GM23338 (cell line): ENCODE measurements around the gene RHBDF2. TPM values are rescaled to one million over a fixed set of nuclear protein-coding genes. Genes with fewer than 3 reads are reported as not detected.

Experiments used
- ATAC-seq: fragments of 200-7000 bp; cut with Tn5 transposase; 3 replicates; pipeline ENCODE4 v1.9.1; 2020
- DNase-seq: peaks from one replicate; pipeline ENCODE4 v3.0.0-alpha.2; 2015; ENCODE audit warnings: low spot score
- H2AFZ ChIP-seq: fragments of 200-600 bp; sonication (generic); 2 replicates; pipeline ENCODE4 v1.8.0; 2016; ENCODE audit warnings: antibody characterized with exemption, mild to moderate bottlenecking, moderate library complexity
- H3F3A ChIP-seq: fragments of 200-600 bp; sonication (generic); replicated peaks from 2 replicates; pipeline ENCODE4 v1.8.0; 2017; ENCODE audit warnings: antibody characterized with exemption, mixed run types, low read depth
- H3K27ac ChIP-seq: fragments of 200-600 bp; sonication (generic); 2 replicates; pipeline ENCODE4 v1.6.1; 2016; ENCODE audit warnings: low read depth
- H3K27me3 ChIP-seq: fragments of 200-600 bp; sonication (generic); 2 replicates; pipeline ENCODE4 v1.8.0; 2016; ENCODE audit warnings: mild to moderate bottlenecking, mixed run types, moderate library complexity; ENCODE audit not compliant: insufficient read depth
- H3K36me3 ChIP-seq: fragments of 200-600 bp; sonication (generic); 2 replicates; pipeline ENCODE4 v1.8.0; 2016; ENCODE audit warnings: mild to moderate bottlenecking; ENCODE audit not compliant: insufficient read depth
- H3K4me1 ChIP-seq: fragments of 200-600 bp; sonication (generic); 2 replicates; pipeline ENCODE4 v1.8.0; 2016; ENCODE audit warnings: mild to moderate bottlenecking, moderate library complexity; ENCODE audit not compliant: insufficient read depth
- H3K4me2 ChIP-seq: fragments of 200-600 bp; sonication (generic); 2 replicates; pipeline ENCODE4 v1.7.1; 2017; ENCODE audit warnings: mixed run types
- H3K4me3 ChIP-seq: fragments of 200-600 bp; sonication (generic); 2 replicates; pipeline ENCODE4 v1.6.1; 2016; ENCODE audit warnings: mixed run types
- H3K79me2 ChIP-seq: fragments of 200-600 bp; sonication (generic); replicated peaks from 2 replicates; pipeline ENCODE4 v1.8.0; 2017; ENCODE audit warnings: mild to moderate bottlenecking; ENCODE audit not compliant: insufficient read depth
- H3K9me2 ChIP-seq: fragments of 200-600 bp; sonication (generic); 2 replicates; pipeline ENCODE4 v1.8.0; 2017; ENCODE audit not compliant: insufficient read depth
- H4K20me1 ChIP-seq: fragments of 200-600 bp; sonication (generic); replicated peaks from 2 replicates; pipeline ENCODE4 v1.8.0; 2017; ENCODE audit warnings: mild to moderate bottlenecking; ENCODE audit not compliant: insufficient read depth
- H3K27ac Mint-ChIP-seq: 2 replicates; pipeline ENCODE4 v1.8.0; 2020; ENCODE audit warnings: inconsistent platforms, mild to moderate bottlenecking, moderate library complexity, mixed read lengths
- H3K27me3 Mint-ChIP-seq: 3 replicates; pipeline ENCODE4 v1.8.0; 2022; ENCODE audit warnings: low read depth, mild to moderate bottlenecking, moderate library complexity, mixed read lengths, inconsistent platforms; ENCODE audit not compliant: insufficient read depth, poor library complexity
- H3K36me3 Mint-ChIP-seq: 3 replicates; pipeline ENCODE4 v1.8.0; 2021; ENCODE audit warnings: low read depth, mild to moderate bottlenecking, inconsistent platforms, moderate library complexity, mixed read lengths
- H3K4me1 Mint-ChIP-seq: 3 replicates; pipeline ENCODE4 v1.8.0; 2020; ENCODE audit warnings: mild to moderate bottlenecking, inconsistent platforms, mixed read lengths
- H3K4me3 Mint-ChIP-seq: 3 replicates; pipeline ENCODE4 v1.8.0; 2021; ENCODE audit warnings: moderate library complexity, mild to moderate bottlenecking, inconsistent platforms, mixed read lengths
- H3K9me3 Mint-ChIP-seq: 3 replicates; pipeline ENCODE4 v1.8.0; 2020; ENCODE audit warnings: moderate library complexity, mild to moderate bottlenecking, inconsistent platforms, mixed read lengths
- CREB1 ChIP-seq: fragments of 250-450 bp; sonication (Bioruptor Pico); IDR thresholded peaks from 2 replicates; pipeline ENCODE4 v1.5.0; 2020; ENCODE audit warnings: low read depth, mild to moderate bottlenecking, moderate library complexity
- CTCF ChIP-seq, 2 experiments: fragments of 200-600 bp in 1 of 2; sonication (generic) in 1 of 2; conservative IDR thresholded peaks; 2 replicates each; pipeline versions ENCODE4 v1.5.1 to v1.6.1; 2016 to 2017; ENCODE audit warnings: antibody characterized with exemption in 2 of 2, low read depth in 2 of 2, mild to moderate bottlenecking in 2 of 2, moderate library complexity in 1 of 2
- ETS1 ChIP-seq: IDR thresholded peaks from 2 replicates; pipeline ENCODE4 v1.6.1; 2016; ENCODE audit warnings: antibody characterized with exemption
- EZH2 ChIP-seq: fragments of 200-600 bp; sonication (generic); IDR thresholded peaks from one replicate; pipeline ENCODE4 v1.8.0; 2017; ENCODE audit warnings: antibody characterized with exemption, mild to moderate bottlenecking, low read depth; ENCODE audit not compliant: unreplicated experiment
- EZH2phosphoT487 ChIP-seq: fragments of 200-600 bp; sonication (generic); IDR thresholded peaks from one replicate; pipeline ENCODE4 v1.8.1; 2018; ENCODE audit warnings: antibody characterized with exemption; ENCODE audit not compliant: unreplicated experiment
- JUNB ChIP-seq: IDR thresholded peaks from one replicate; pipeline ENCODE4 v1.6.1; 2016; ENCODE audit warnings: antibody characterized with exemption; ENCODE audit not compliant: unreplicated experiment
- NANOG ChIP-seq: IDR thresholded peaks from 2 replicates; pipeline ENCODE4 v1.6.1; 2016; ENCODE audit warnings: antibody characterized with exemption, borderline replicate concordance
- POLR2AphosphoS5 ChIP-seq: IDR thresholded peaks from 2 replicates; pipeline ENCODE4 v1.6.1; 2016; ENCODE audit warnings: antibody characterized with exemption, low read depth
- STAT1 ChIP-seq: IDR thresholded peaks from one replicate; pipeline ENCODE4 v1.6.1; 2016; ENCODE audit warnings: antibody characterized with exemption; ENCODE audit not compliant: unreplicated experiment
- ZNF114 ChIP-seq: fragments of 250-450 bp; sonication (Bioruptor Pico); IDR thresholded peaks from 2 replicates; pipeline ENCODE4 v1.5.0; 2020; ENCODE audit warnings: mild to moderate bottlenecking, moderate library complexity
- ZNF331 ChIP-seq: fragments of 250-450 bp; sonication (Bioruptor Pico); IDR thresholded peaks from 2 replicates; pipeline ENCODE4 v1.5.0; 2020; ENCODE audit warnings: low read depth, mild to moderate bottlenecking, moderate library complexity
- ZNF462 ChIP-seq: fragments of 250-450 bp; sonication (Bioruptor Pico); IDR thresholded peaks from 2 replicates; pipeline ENCODE4 v1.5.0; 2020; ENCODE audit warnings: mild to moderate bottlenecking, moderate library complexity
- polyA plus RNA-seq: library from polyadenylated mRNA; unstranded; fragments of >200 nt; fragmentation: Nextera tagmentation; extraction: Ambion mirVana; gene quantifications from 2 replicates; pipeline ENCODE4 v1.2.1, GENCODE V29; 2016
- total RNA-seq: library from RNA; depleted of rRNA; stranded (reverse); fragments of >200 nt; shearing (Covaris generic); gene quantifications from 2 replicates; pipeline ENCODE4 v1.2.3, GENCODE V29; 2014
- TF ChIP-seq, protein P1 (sequence below): IDR thresholded peaks from one replicate; pipeline ENCODE4 v1.6.1; 2018; ENCODE audit warnings: antibody characterized with exemption; ENCODE audit not compliant: unreplicated experiment

The RHBDF2 gene
- total and polyA plus RNA-seq, 2 experiments from 2014 or later: 9.4 to 29.5 TPM

DNA sequence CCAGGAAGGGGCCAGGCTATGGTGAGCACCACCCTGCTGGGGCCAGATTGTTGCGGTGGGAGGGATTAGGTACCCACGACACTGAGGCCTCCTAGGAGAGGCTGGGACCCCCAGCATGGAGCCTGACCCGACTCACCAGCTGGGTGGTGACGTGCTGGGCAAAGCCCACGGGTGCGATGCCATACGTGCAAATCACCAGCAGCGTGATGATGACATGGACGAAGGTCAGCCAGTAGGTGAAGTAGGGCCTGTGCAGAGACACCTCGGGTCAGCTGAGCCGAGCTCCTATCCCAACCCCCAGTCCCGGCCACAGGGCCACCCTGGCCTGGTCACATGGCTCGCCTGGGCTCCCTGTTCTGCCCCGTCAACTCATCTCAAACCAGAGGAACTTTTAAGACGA is 26.3 kb downstream of the RHBDF2 start:
- no peak overlapping the region for H3K4me3 Mint-ChIP-seq
- no peaks in the 10 kb centered on the region; the same call in 1 of the 3 replicates for H3K9me3 Mint-ChIP-seq
- Histone ChIP-seq H3K4me2 (no peak overlapping the region), H3K27me3 (no peaks in the 10 kb centered on the region), H3K79me2 (no peaks in the 10 kb centered on the region), H3F3A (no peaks in the 10 kb centered on the region), H3K9me2 (no peaks in the 10 kb centered on the region), H3K27ac (no peak overlapping the region), H2AFZ (no peak overlapping the region), H3K36me3 (no peaks in the 10 kb centered on the region), H3K4me1 (no peaks in the 10 kb centered on the region), H3K4me3 (no peak overlapping the region), H4K20me1 (no peaks in the 10 kb centered on the region)
- peaks cover 10% of the 10 kb centered on the region for H3K27me3 Mint-ChIP-seq
- H3K36me3 Mint-ChIP-seq: peaks cover 7% of the 10 kb centered on the region; the same call in 1 of the 3 replicates
- H3K27ac Mint-ChIP-seq: no peak overlapping the region
- H3K4me1 Mint-ChIP-seq: no peaks in the 10 kb centered on the region; the same call in 2 of the 3 replicates
- no peak for DNase-seq
- no peak for ATAC-seq
- TF ChIP-seq NANOG: no peak
- TF ChIP-seq, protein P1, sequence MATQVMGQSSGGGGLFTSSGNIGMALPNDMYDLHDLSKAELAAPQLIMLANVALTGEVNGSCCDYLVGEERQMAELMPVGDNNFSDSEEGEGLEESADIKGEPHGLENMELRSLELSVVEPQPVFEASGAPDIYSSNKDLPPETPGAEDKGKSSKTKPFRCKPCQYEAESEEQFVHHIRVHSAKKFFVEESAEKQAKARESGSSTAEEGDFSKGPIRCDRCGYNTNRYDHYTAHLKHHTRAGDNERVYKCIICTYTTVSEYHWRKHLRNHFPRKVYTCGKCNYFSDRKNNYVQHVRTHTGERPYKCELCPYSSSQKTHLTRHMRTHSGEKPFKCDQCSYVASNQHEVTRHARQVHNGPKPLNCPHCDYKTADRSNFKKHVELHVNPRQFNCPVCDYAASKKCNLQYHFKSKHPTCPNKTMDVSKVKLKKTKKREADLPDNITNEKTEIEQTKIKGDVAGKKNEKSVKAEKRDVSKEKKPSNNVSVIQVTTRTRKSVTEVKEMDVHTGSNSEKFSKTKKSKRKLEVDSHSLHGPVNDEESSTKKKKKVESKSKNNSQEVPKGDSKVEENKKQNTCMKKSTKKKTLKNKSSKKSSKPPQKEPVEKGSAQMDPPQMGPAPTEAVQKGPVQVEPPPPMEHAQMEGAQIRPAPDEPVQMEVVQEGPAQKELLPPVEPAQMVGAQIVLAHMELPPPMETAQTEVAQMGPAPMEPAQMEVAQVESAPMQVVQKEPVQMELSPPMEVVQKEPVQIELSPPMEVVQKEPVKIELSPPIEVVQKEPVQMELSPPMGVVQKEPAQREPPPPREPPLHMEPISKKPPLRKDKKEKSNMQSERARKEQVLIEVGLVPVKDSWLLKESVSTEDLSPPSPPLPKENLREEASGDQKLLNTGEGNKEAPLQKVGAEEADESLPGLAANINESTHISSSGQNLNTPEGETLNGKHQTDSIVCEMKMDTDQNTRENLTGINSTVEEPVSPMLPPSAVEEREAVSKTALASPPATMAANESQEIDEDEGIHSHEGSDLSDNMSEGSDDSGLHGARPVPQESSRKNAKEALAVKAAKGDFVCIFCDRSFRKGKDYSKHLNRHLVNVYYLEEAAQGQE: no peak
- no peak for TF ChIP-seq STAT1
- TF ChIP-seq CREB1 (CRISPR knock-in tag): no peak
- no peak for TF ChIP-seq ZNF331 (CRISPR knock-in tag)
- no peak for TF ChIP-seq POLR2AphosphoS5
- TF ChIP-seq JUNB: no peak
- no peak for TF ChIP-seq CTCF (conservative IDR thresholded peaks at IDR 0.05; ENCODE audit: low read depth in 2 of 2)
- no peak for TF ChIP-seq EZH2phosphoT487
- TF ChIP-seq ETS1: no peak
- TF ChIP-seq ZNF462 (CRISPR knock-in tag): no peak
- TF ChIP-seq EZH2: no peak
- no peak for TF ChIP-seq ZNF114
